VCaP (cell line): ENCODE data around the gene RBFA.

Experiments
- H3K27ac ChIP-seq: fragments of 450-650 bp; 2 replicates; pipeline ENCODE4 v1.5.1; 2017
- CTCF ChIP-seq: fragments of 450-650 bp; conservative IDR thresholded peaks from 2 replicates; pipeline ENCODE4 v1.5.1; 2017; ENCODE audit warnings: mild to moderate bottlenecking, moderate library complexity

RBFA gene

GRCh38 chr18:80035997-80036396 lies 1.8 kb downstream of the RBFA start:
- no peak overlapping the region for H3K27ac ChIP-seq
- TF ChIP-seq CTCF = no peak

DNA sequence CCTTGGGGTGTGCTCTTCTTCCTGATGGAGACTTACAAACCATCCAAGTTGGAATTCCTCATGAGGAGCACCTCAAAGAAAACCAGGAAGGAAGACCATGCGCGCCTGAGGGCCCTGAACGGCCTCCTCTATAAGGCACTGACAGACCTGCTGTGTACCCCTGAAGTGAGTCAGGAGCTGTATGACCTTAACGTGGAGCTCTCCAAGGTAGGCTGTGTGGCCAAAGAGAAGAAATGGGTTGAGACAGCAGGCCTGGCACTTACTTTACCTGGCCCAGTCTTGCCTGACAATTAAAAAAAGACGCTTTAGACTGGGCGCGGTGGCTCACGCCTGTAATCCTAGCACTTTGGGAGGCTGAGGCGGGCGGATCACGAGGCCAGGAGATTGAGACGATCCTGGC lies 3.1 kb downstream of the RBFA start:
- no peak overlapping the region for H3K27ac ChIP-seq
- TF ChIP-seq CTCF = no peak

- TF ChIP-seq CTCF = no peak
- no peak overlapping the region for H3K27ac ChIP-seq
These were observed 3.8 kb downstream of the RBFA start for GRCh38 chr18:80037869-80038630.

DNA sequence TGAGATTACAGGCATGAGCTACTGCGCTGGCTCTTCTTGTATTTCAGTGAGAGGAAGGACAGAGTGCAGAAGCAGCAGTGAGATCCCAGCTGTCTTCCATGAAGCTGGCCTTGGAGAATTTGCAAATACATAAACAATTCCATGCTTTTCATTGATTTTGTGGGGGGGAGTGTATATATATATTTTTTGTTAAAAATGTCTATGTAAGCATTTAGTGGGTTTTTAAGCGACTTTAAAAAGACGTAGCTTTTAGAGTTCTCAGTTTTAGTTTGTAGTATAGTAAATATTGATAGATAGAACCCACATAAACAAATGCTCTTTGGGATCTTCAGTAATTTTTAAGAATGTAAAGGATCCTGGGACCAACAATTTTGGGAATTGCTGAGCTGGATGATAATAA lies 6.3 kb downstream of the RBFA start:
- no peak overlapping the region for H3K27ac ChIP-seq
- no peak for TF ChIP-seq CTCF

DNA sequence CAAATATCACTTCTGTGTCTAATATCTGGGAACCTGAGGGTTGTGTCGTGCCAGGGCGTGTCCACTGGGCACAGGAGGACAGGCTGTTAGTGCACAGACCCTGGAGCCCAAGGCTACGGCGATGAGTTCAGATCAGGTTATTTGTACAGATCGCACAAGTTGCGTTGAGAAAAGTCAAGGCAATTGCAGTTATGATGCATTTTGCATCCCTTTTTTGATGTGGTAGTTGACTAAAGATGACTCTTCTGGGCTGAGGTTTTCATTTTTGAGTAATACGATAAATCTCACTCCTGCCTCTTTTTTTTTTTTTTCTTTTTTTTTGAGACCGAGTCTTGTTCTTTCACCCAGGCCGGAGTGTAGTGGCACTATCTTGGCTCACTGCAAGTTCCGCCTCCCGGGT lies 7.2 kb downstream of the RBFA start:
- H3K27ac ChIP-seq = no peak overlapping the region
- no peak for TF ChIP-seq CTCF

- H3K27ac ChIP-seq = no peak overlapping the region
- TF ChIP-seq CTCF = no peak
These were observed 8.6 kb downstream of the RBFA start for GRCh38 chr18:80042785-80043184.

DNA sequence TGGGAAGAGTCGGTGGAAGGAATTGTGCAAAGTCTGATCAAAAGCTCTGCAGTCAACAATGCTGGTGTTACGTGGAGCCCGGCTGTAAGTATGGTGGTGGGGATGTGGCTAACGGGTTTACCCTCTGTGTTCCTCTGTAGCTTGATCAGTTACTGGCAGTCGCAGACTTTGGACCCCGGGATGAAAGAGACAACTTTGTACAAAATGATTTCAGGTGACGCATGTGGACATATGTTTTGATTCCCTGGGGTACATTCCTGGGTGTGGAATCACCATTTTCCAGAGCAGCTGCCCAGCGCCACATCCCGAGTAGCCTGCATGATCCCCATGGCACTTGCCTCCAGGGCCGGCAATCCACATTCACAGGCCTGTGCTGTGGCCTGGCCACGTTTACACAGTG lies 9.8 kb downstream of the RBFA start:
- no peak overlapping the region for H3K27ac ChIP-seq
- TF ChIP-seq CTCF = no peak
